NCI-H345 treated with DMSO at 0.1 percent for 48 hours (cell line): ENCODE data around the gene TSHZ2.
A peak's percentile ranks its signal among the peaks of the same experiment; 100 is the strongest.

ENCODE experiments used
- DNase-seq: peaks from one replicate; lab custom pipeline; 2025; ENCODE audit not compliant: unreplicated experiment; lab: John Stamatoyannopoulos, UW

The TSHZ2 gene

DNA sequence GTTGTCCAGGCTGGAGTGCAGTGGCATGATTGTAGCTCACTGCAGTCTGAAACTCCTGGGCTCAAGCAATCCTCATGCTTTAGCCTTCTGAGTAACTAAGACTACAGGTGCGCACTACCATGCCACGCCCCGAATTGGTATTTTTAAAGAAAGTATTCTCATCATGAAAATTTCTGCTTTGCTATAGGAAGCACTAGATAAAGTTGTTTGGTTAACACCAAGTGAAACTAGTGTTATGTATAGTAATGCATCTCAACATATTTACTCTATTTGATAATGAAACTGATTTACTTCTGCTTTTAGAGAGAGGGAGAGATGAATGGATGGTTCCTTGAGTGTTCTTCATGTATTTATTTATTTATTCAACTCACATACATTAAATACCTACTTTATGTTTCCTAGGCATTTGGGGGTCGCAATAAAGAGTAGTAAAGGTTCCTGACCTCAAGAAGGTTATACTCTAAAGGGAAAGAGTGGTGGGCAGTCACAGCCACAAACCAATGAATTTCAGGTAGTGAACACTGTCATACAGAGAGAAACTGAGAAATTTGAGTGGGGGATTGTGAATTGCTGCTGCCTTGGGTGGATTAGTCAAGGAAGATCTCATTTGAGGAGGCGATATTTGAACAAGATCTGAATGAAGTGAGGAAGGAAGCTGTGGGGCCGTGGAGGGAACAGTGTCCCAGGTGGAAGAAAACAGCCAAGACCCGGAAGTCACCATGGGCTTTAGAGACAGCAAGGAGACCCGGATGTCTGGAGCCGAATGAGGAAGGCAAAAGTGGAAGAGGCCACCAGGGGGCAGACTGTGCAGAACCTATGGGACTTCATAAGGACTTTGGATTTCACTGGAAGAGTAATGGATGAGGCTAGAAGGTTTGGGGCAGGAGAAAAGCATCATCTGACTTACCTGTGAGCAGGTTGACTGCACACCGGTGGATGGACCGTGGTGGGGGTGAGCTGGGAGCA lies 185.6 kb downstream of the TSHZ2 start:
- DNase-seq: no peak

DNA sequence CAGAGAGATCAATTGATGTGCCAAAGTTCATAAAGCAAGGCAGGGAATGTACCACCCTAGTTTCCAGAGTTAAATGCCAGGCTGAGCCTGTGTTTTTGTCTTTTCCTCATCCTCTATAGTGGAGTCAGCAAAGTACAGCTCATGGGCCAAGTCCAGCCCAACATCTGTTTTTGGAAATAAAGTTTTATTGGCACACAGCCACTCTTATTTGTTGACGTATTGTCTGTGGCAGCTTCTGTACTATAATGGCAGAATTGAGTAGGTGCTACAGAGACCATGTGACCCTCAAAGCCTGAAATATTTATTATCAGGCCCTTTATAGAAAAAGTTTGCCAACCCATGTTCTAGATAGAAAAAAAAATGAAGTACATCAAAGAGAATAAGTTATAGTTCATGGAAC lies 187.0 kb downstream of the TSHZ2 start:
- DNase-seq: no peak

DNA sequence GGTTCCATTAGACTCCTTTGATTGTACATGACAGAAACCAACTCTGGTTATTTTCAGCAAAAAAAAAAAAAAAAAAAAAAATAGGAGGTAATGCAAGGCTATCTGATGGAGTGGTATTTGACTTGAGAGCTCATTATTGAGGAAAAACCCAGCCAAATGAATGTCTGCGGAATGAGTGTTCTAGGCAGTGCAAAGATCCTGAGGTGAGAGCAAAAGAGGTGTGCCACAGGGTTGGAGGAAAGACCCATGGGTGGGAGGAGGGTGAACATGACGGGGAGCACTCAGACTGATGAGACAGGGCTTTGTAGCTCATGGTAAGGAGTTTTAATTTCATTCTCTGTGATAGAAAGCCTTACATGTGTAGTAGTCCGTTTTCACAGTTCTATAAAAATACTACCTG lies 188.9 kb downstream of the TSHZ2 start:
- no peak for DNase-seq

GRCh38 chr20:53161473-53161872 lies 189.3 kb downstream of the TSHZ2 start:
- no peak for DNase-seq

DNA sequence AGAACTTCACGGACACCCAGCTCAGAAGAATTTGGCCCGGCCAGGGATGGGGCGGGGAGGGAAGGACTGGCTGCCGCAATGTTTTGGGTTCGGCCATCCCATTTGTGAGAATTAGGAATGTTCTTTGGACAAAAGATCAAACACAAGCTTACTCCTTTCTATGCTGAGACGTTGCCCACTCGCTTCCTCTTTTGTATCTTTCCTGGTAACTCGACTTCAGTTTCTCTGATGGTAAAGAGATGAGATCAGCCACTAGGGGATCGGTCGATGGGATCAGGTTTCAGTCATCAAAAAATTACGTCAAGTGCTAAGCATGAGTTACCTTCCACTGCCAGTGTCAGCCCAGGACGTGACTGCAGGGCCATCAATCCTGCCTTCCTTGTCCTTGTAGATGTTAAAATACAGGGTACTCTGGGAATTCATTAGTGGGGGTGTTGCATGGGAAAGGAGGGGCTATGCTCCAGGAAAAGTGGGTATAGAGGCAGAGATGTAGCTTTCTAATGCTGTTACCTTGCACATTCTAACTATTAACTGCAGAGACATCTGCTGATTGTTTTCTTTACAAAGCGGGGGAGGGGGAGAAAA lies 190.2 kb downstream of the TSHZ2 start:
- DNase-seq: no peak

DNA sequence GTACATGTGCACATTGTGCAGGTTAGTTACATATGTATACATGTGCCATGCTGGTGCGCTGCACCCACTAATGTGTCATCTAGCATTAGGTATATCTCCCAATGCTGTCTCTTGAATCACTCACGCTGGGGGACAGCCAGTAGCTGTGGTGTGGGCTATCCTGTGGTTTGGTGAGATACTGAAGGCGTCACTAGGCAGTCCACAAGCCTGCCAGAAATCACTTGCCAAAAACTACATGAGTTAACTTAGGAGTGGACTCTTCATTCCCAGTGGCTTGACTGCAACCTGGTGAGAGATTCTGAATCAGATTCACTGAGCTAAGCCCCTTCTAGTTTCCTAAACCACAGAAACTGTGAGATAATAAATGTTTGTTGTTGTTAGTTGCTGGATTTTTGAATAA lies 191.3 kb downstream of the TSHZ2 start:
- no peak for DNase-seq

- no peak for DNase-seq
These were observed 191.9 kb downstream of the TSHZ2 start for GRCh38 chr20:53164072-53164471.

GRCh38 chr20:53165452-53165851 lies 193.3 kb downstream of the TSHZ2 start:
- DNase-seq: no peak

- DNase-seq: no peak
These were observed 196.3 kb downstream of the TSHZ2 start for GRCh38 chr20:53168491-53168890.

GRCh38 chr20:53170196-53170595 lies 198.0 kb downstream of the TSHZ2 start:
- no peak for DNase-seq

- no peak for DNase-seq
These were observed 198.9 kb downstream of the TSHZ2 start for GRCh38 chr20:53171065-53171464.

- DNase-seq: no peak
These were observed 202.3 kb downstream of the TSHZ2 start for GRCh38 chr20:53174454-53174853.

DNA sequence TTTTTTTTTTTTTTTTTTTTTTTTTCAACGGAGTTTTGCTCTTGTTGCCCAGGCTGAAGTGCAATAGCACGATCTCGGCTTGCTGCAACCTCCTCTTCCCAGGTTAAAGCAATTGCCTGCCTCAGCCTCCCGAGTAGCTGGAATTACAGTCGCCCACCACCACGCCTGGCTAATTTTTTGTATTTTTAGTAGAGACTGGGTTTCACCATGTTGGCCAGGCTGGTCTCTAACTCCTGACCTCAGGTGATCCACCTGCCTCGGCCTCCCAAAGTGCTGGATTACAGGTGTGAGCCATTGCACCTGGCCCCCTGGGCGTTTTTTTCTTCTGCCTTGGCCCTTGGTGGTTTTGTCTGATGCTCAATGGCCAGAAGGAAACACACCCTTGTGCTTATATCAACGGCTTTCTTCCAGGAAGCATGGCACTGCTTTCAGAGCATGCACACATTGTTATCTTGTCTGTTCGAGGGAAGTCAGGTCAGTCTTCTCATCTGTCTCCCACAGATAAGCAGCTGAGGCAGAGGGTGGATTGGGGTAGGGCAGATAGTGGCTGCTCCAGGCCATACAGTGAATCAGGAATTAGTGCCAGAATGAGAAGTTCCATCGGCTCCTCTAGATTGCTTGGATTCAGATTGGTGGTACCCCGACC lies 203.1 kb downstream of the TSHZ2 start:
- DNase-seq: no peak

DNA sequence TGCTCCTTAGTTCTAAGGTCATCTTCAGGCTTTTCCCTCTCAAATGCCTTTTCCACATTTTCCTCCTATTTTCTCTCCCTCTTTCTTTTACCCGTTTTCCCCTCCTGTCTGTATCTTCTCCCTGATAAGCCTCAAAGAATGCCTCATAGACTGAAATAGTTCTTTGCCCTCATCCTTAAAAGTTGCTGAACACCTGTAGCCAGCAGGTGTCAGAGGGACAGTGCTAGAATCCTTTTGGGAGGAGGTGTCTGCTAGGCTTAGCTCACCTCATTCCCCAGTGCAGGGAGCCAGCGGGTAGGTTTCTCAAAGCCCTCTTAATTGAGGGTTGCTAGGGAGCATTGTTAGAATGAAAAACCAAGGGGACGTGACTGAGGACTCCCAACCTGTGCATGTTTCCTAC lies 204.0 kb downstream of the TSHZ2 start:
- DNase-seq: peak; percentile 11

- no peak for DNase-seq
These were observed 205.5 kb downstream of the TSHZ2 start for GRCh38 chr20:53177687-53178086.

- DNase-seq: no peak
These were observed 207.6 kb downstream of the TSHZ2 start for GRCh38 chr20:53179749-53180148.

GRCh38 chr20:53180928-53181362 lies 208.8 kb downstream of the TSHZ2 start:
- no peak for DNase-seq

DNA sequence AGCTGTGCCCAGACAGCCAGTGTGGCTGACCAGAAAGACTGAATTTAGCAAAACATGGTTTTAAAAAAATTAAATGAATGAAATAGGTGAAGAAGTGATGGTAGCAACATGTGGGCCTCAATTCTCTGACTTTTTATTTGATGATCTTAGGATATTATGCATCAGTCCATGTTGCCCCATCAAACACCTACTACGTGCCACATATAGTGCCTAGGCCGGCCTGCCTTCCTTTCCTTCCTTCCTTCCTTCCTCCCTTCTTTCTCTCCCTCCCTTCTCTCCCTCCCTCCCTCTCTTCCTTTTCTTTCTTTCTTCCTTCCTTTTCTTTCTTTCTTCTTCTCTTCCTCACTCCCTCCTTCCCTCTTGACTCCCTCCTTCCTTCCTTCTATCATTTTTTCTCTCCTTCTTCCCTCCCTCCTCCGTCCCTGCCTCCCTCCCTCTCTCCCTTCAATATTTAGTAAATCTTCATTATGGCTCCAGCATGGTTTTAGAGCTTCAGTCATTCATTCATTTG lies 209.8 kb downstream of the TSHZ2 start:
- no peak for DNase-seq

- DNase-seq: no peak
These were observed 211.0 kb downstream of the TSHZ2 start for GRCh38 chr20:53183181-53183580.

DNA sequence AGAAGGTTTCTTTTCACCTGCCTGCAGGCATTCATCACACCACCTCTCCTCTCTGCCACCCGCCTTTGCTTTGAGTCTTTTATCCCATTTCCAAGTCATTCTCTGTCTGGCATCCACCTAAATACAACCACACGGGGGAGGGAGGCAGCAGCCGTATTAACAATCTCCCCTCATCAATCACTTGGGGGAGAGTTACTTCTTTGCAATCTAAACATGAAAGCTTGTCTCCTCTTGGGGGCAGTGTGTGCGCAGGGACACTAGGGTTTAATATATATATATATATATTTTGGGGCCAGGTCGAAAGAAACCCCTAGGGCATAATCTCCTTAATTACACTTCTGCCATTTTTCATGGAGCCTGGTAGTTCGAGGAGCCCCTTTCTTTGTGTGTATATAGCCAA lies 214.5 kb downstream of the TSHZ2 start:
- DNase-seq: no peak

DNA sequence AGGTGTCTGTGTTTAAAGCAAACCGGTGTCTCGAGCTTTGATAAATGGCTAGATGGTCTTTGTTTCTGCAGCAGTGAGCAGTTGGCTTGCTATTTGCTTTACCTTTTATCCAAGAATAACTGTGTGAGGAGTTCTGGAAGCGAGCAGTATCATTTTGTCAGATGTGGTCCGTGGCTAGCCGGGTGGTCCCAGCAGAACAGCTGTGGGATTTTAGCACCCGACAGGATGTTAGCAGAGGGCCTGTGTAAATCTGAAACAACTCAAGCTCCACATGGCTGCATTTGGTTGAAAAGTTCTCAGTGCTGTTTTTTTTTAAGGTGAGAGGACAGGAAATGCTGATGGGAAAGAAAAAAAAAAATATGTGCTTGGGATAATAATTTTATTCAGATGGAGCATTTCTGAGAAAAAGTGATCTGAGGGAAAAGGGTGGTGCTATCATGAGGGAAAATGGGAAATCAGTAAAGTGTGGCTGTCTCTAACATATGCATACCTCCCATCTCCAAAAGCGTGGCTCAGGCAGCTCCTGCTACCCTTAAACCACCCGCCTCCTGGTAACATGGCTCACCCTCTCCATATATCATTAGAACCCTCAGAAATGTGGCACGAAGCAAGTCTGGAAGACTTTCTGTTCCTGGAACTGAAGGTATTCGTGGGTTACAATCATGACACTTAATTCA lies 215.4 kb downstream of the TSHZ2 start:
- DNase-seq: no peak
